PC-9 (cell line): ENCODE measurements around the gene RYR2. TPM values are rescaled to one million over a fixed set of nuclear protein-coding genes. Genes with fewer than 3 reads are reported as not detected.

Source experiments
- BruUV-seq: library from RNA; stranded (reverse); fragments of 400-500 nt; replicated peaks from 2 replicates; lab custom pipeline; 2021; lab: Mats Ljungman, UMichigan
- CTCF ChIA-PET: fragments of 300-600 bp; sonication (Branson Sonifier 250); formaldehyde crosslinking; loops from one replicate; lab custom pipeline; 2022; ENCODE audit warnings: antibody characterized with exemption; lab: Charles Lee
- POLR2A ChIA-PET: fragments of 300-600 bp; sonication (Branson Sonifier 250); formaldehyde crosslinking; loops from one replicate; lab custom pipeline; 2022; ENCODE audit warnings: antibody characterized with exemption; ENCODE audit not compliant: unreplicated experiment; lab: Charles Lee
- DNase-seq, 2 experiments: peaks; one replicate each; pipeline versions ENCODE4 v3.0.0 to v3.0.0-alpha.2; 2015 to 2022; ENCODE audit warnings: mixed read lengths in 1 of 2
- H2AFZ ChIP-seq: fragments of 200-600 bp; sonication (generic); 2 replicates; pipeline ENCODE4 v1.8.1; 2017; ENCODE audit warnings: antibody characterized with exemption
- H3F3A ChIP-seq: fragments of 200-600 bp; sonication (generic); 2 replicates; pipeline ENCODE4 v1.8.1; 2017; ENCODE audit warnings: antibody characterized with exemption, mild to moderate bottlenecking, low read depth; ENCODE audit not compliant: insufficient read depth
- H3K27ac ChIP-seq: fragments of 200-600 bp; sonication (generic); 2 replicates; pipeline ENCODE4 v1.6.1; 2016; ENCODE audit warnings: mixed run types
- H3K27me3 ChIP-seq: fragments of 200-600 bp; sonication (generic); 2 replicates; pipeline ENCODE4 v1.6.1; 2016; ENCODE audit warnings: low read depth, mixed run types; ENCODE audit not compliant: insufficient read depth
- H3K36me3 ChIP-seq: fragments of 200-600 bp; sonication (generic); 2 replicates; pipeline ENCODE4 v1.6.1; 2016; ENCODE audit warnings: low read depth, mixed run types
- H3K4me1 ChIP-seq: fragments of 200-600 bp; sonication (generic); replicated peaks from 2 replicates; pipeline ENCODE4 v1.6.1; 2016; ENCODE audit warnings: mixed run types; ENCODE audit not compliant: insufficient read depth
- H3K4me2 ChIP-seq: fragments of 200-600 bp; sonication (generic); 2 replicates; pipeline ENCODE4 v1.6.1; 2017; ENCODE audit warnings: mixed run types
- H3K4me3 ChIP-seq: fragments of 200-600 bp; sonication (generic); 2 replicates; pipeline ENCODE4 v1.6.1; 2016; ENCODE audit warnings: mixed run types
- H3K79me2 ChIP-seq: fragments of 200-600 bp; sonication (generic); 2 replicates; pipeline ENCODE4 v1.6.1; 2017; ENCODE audit warnings: low read depth, mixed run types
- H3K9me2 ChIP-seq: fragments of 200-600 bp; sonication (generic); 2 replicates; pipeline ENCODE4 v1.8.1; 2017; ENCODE audit warnings: mild to moderate bottlenecking; ENCODE audit not compliant: insufficient read depth
- H3K9me3 ChIP-seq: fragments of 200-600 bp; sonication (generic); 2 replicates; pipeline ENCODE4 v1.8.1; 2016; ENCODE audit warnings: low read depth; ENCODE audit not compliant: insufficient read depth
- H4K20me1 ChIP-seq: fragments of 200-600 bp; sonication (generic); 2 replicates; pipeline ENCODE4 v1.8.1; 2017; ENCODE audit not compliant: insufficient read depth
- EZH2 ChIP-seq: fragments of 200-600 bp; sonication (generic); IDR thresholded peaks from 2 replicates; pipeline ENCODE4 v1.8.0; 2017; ENCODE audit warnings: antibody characterized with exemption, low read depth
- intact Hi-C: fragments of 100-400 bp; cut with micrococcal nuclease; formaldehyde crosslinking; loops from one replicate; pipeline ENCODE4 v1.10.0; 2022; ENCODE audit not compliant: unreplicated experiment
- total RNA-seq: library from RNA; stranded (reverse); gene quantifications from 2 replicates; pipeline ENCODE4 v1.2.3, GENCODE V29; 2021
- TF ChIP-seq, protein P1 (sequence below): fragments of 200-600 bp; sonication (generic); conservative IDR thresholded peaks from 2 replicates; pipeline ENCODE4 v1.6.1; 2017; ENCODE audit warnings: mixed run types, antibody characterized with exemption, mild to moderate bottlenecking, moderate library complexity

RYR2 gene
- total RNA-seq, 1 experiment from 2014 or later = not detected

DNA sequence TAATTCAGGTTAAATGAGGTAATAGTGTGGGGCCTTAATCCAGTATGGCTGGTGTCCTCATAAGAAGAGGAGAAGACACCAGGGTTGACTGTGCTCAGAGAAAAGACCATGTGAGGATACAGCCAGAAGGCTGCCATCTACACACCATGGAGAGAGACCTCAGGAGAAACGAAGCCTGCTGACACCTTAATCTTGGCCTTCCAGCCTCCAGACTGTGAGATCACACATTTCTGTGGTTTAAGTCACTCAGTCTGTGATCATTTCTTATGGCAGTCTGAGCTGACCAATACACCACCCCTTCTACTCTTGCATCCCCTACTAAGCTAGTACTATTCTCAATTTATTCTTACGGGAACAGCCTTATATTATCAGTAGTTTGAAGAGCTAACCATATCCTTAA is 538.7 kb downstream of the RYR2 start:
- intact Hi-C loops = no loop called here
- no peaks in the 10 kb centered on the region for H4K20me1 ChIP-seq
- H3K9me2 ChIP-seq = no peaks in the 10 kb centered on the region
- no peaks in the 10 kb centered on the region for H3F3A ChIP-seq
- no peaks in the 10 kb centered on the region for H3K4me1 ChIP-seq
- H2AFZ ChIP-seq = no peak overlapping the region
- H3K4me3 ChIP-seq = no peak overlapping the region
- no peaks in the 10 kb centered on the region for H3K27me3 ChIP-seq
- ChIA-PET CTCF (no interaction called here), POLR2A (no interaction called here)
- no peaks in the 10 kb centered on the region for H3K36me3 ChIP-seq
- no TSS peak for BruUV-seq
- H3K4me2 ChIP-seq = no peak overlapping the region
- H3K27ac ChIP-seq = no peak overlapping the region
- H3K9me3 ChIP-seq = no peaks in the 10 kb centered on the region
- H3K79me2 ChIP-seq = no peaks in the 10 kb centered on the region
- DNase-seq = no peak
- TF ChIP-seq, protein P1, sequence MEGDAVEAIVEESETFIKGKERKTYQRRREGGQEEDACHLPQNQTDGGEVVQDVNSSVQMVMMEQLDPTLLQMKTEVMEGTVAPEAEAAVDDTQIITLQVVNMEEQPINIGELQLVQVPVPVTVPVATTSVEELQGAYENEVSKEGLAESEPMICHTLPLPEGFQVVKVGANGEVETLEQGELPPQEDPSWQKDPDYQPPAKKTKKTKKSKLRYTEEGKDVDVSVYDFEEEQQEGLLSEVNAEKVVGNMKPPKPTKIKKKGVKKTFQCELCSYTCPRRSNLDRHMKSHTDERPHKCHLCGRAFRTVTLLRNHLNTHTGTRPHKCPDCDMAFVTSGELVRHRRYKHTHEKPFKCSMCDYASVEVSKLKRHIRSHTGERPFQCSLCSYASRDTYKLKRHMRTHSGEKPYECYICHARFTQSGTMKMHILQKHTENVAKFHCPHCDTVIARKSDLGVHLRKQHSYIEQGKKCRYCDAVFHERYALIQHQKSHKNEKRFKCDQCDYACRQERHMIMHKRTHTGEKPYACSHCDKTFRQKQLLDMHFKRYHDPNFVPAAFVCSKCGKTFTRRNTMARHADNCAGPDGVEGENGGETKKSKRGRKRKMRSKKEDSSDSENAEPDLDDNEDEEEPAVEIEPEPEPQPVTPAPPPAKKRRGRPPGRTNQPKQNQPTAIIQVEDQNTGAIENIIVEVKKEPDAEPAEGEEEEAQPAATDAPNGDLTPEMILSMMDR = no peak
- TF ChIP-seq EZH2 = no peak

DNA sequence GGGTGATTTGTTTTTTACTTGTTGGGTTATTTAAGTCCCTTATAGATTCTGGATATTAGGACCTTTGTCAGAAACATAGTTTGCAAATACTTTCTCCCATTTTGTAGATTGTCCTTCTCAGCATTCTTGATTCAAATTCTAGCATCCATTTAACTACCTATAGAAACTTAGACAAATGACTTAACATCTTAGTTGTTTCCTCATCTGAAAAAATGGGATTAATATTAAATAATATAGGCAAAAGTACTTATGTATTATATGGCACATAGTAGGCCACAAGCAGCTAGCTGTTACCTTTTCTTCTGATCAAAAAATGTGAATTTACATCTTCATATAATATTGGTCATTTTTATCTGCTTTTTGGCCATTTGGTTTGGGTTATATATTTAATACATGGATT is 541.3 kb downstream of the RYR2 start:
- no peak overlapping the region for H3K4me3 ChIP-seq
- no peaks in the 10 kb centered on the region for H3K4me1 ChIP-seq
- H3K9me3 ChIP-seq = no peaks in the 10 kb centered on the region
- DNase-seq = no peak
- TF ChIP-seq, protein P1 = no peak
- no peak for TF ChIP-seq EZH2
- no peaks in the 10 kb centered on the region for H3K79me2 ChIP-seq
- POLR2A ChIA-PET = no interaction called here
- CTCF ChIA-PET = no interaction called here
- intact Hi-C loops = no loop called here
- H3K27ac ChIP-seq = no peak overlapping the region
- BruUV-seq = no TSS peak
- no peak overlapping the region for H2AFZ ChIP-seq
- no peak overlapping the region for H3K4me2 ChIP-seq
- no peaks in the 10 kb centered on the region for H3K9me2 ChIP-seq
- no peaks in the 10 kb centered on the region for H3K36me3 ChIP-seq
- no peaks in the 10 kb centered on the region for H4K20me1 ChIP-seq
- no peaks in the 10 kb centered on the region for H3K27me3 ChIP-seq
- no peaks in the 10 kb centered on the region for H3F3A ChIP-seq

DNA sequence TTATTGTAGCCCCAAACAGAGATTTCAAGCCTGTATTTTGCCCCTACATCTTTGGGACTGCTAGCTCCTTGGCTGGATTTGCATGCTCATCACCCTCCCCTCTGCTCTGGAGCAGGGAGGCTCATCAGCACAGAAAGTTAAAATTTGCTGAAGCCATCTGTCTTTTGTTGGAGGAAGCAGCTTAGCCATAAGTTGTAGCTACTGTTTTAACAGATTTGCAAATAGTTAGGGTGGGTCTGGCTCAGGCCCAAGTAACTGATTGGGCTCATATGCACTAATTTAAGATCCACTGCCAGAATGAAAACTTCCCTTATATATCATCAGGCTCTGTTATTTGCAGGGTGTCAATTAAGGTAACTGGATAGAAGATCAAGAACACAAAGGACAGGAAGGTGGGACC is 541.8 kb downstream of the RYR2 start:
- H3K4me2 ChIP-seq = no peak overlapping the region
- H4K20me1 ChIP-seq = no peaks in the 10 kb centered on the region
- intact Hi-C loops = no loop called here
- no peaks in the 10 kb centered on the region for H3F3A ChIP-seq
- no peaks in the 10 kb centered on the region for H3K4me1 ChIP-seq
- H3K9me3 ChIP-seq = no peaks in the 10 kb centered on the region
- H3K9me2 ChIP-seq = no peaks in the 10 kb centered on the region
- no peaks in the 10 kb centered on the region for H3K27me3 ChIP-seq
- no TSS peak for BruUV-seq
- H3K27ac ChIP-seq = no peak overlapping the region
- no peak for DNase-seq
- ChIA-PET CTCF (no interaction called here), POLR2A (no interaction called here)
- H3K36me3 ChIP-seq = no peaks in the 10 kb centered on the region
- no peak overlapping the region for H2AFZ ChIP-seq
- no peak overlapping the region for H3K4me3 ChIP-seq
- no peaks in the 10 kb centered on the region for H3K79me2 ChIP-seq
- TF ChIP-seq EZH2 = no peak
- TF ChIP-seq, protein P1 = no peak
